HS-5 (cell line): ENCODE measurements around the gene SRMS.
"Not testable (repeated sequence)": the region's sequence is repeated elsewhere in the genome, so short reads cannot be mapped to it uniquely, and the experiment has no call there.

Experiments
- DNase-seq: peaks from one replicate; pipeline ENCODE4 v3.0.0-alpha.2; 2012; ENCODE audit warnings: low read depth

The SRMS gene

GRCh38 chr20:63578224-63579016, 30.9 kb upstream of the SRMS start:
- DNase-seq = no peak

- DNase-seq = no peak
Observed at GRCh38 chr20:63577317-63577894, 29.9 kb upstream of the SRMS start.

GRCh38 chr20:63576311-63576710, 28.8 kb upstream of the SRMS start:
- DNase-seq = no peak

- no peak for DNase-seq
Observed at GRCh38 chr20:63574829-63575743, 27.5 kb upstream of the SRMS start.

GRCh38 chr20:63574156-63574828, 26.7 kb upstream of the SRMS start, which contains the start of gene HELZ2:
HELZ2 (minus strand) TSS chr20:63574239; CDS start chr20:63572385, 1,854 bp downstream.
- DNase-seq = no peak

GRCh38 chr20:63573647-63574131, 26.1 kb upstream of the SRMS start:
- DNase-seq = no peak

- no peak for DNase-seq
Observed at GRCh38 chr20:63572788-63573646, 25.5 kb upstream of the SRMS start.

- no peak for DNase-seq
Observed at GRCh38 chr20:63572071-63572787, 24.7 kb upstream of the SRMS start.

- DNase-seq = not testable (repeated sequence)
Observed at GRCh38 chr20:63571087-63571478, 23.5 kb upstream of the SRMS start.

- DNase-seq = no peak
Observed at GRCh38 chr20:63570281-63571086, 22.9 kb upstream of the SRMS start.

- DNase-seq = no peak
Observed at GRCh38 chr20:63568986-63569949, 21.7 kb upstream of the SRMS start.

- no peak for DNase-seq
Observed at GRCh38 chr20:63568170-63568981, 20.8 kb upstream of the SRMS start.

GRCh38 chr20:63567386-63568169, 20.0 kb upstream of the SRMS start:
- DNase-seq = no peak

- DNase-seq = no peak
Observed at GRCh38 chr20:63567136-63567385, 19.5 kb upstream of the SRMS start.

- DNase-seq = no peak
Observed at GRCh38 chr20:63566395-63567135, 19.0 kb upstream of the SRMS start.

- no peak for DNase-seq
Observed at GRCh38 chr20:63565699-63566335, 18.3 kb upstream of the SRMS start.
